IMR-90 (cell line): ENCODE data around the gene ALCAM. TPM values are rescaled to one million over a fixed set of nuclear protein-coding genes. Genes with fewer than 3 reads are reported as not detected.
A peak's percentile ranks its signal among the peaks of the same experiment; 100 is the strongest.

Source experiments
- ATAC-seq: fragments of 200-7000 bp; cut with Tn5 transposase; 2 replicates; pipeline ENCODE4 v1.9.1; 2020; ENCODE audit warnings: low read depth, mild to moderate bottlenecking, moderate library complexity
- BruUV-seq: library from RNA; stranded (reverse); fragments of 400-500 nt; replicated peaks from 2 replicates; lab custom pipeline; 2021; lab: Mats Ljungman, UMichigan
- CTCF ChIA-PET: fragments of 300-600 bp; formaldehyde crosslinking; extraction: SDS; loops from one replicate; lab custom pipeline; 2021; ENCODE audit warnings: antibody characterized with exemption; lab: Yijun Ruan, JAX
- POLR2A ChIA-PET: fragments of 300-600 bp; sonication (Branson Sonifier 250); formaldehyde crosslinking; loops from one replicate; lab custom pipeline; 2022; ENCODE audit warnings: antibody characterized with exemption; ENCODE audit not compliant: unreplicated experiment; lab: Charles Lee
- DNase-seq: peaks from one replicate; pipeline ENCODE4 v3.0.0; 2013
- H2AFZ ChIP-seq: replicated peaks from 2 replicates; pipeline ENCODE3; 2013; ENCODE audit warnings: low read length, mild to moderate bottlenecking; ENCODE audit not compliant: poor library complexity
- H2AK5ac ChIP-seq: 2 replicates; pipeline ENCODE4 v1.6.1; 2013; ENCODE audit warnings: low read depth, low read length, inconsistent platforms
- H2AK9ac ChIP-seq: replicated peaks from 2 replicates; pipeline ENCODE3; 2013; ENCODE audit warnings: mild to moderate bottlenecking, low read depth, low read length, moderate library complexity; ENCODE audit not compliant: poor library complexity
- H2BK120ac ChIP-seq: 2 replicates; pipeline ENCODE4 v1.6.1; 2013; ENCODE audit warnings: low read depth, low read length, inconsistent platforms
- H2BK15ac ChIP-seq: 3 replicates; pipeline ENCODE4 v1.6.1; 2013; ENCODE audit warnings: low read depth, low read length, inconsistent platforms
- H2BK20ac ChIP-seq: 2 replicates; pipeline ENCODE4 v1.6.1; 2013; ENCODE audit warnings: low read depth, mild to moderate bottlenecking, inconsistent platforms, low read length, moderate library complexity
- H2BK5ac ChIP-seq: 2 replicates; pipeline ENCODE4 v1.6.1; 2013; ENCODE audit warnings: mild to moderate bottlenecking, low read depth, low read length, inconsistent platforms; ENCODE audit not compliant: poor library complexity, severe bottlenecking
- H3K14ac ChIP-seq: replicated peaks from 2 replicates; pipeline ENCODE4 v1.6.1; 2013; ENCODE audit warnings: low read depth, low read length, inconsistent platforms
- H3K18ac ChIP-seq: 2 replicates; pipeline ENCODE4 v1.6.1; 2013; ENCODE audit warnings: low read depth, low read length, control low read depth
- H3K23ac ChIP-seq: 2 replicates; pipeline ENCODE4 v1.6.1; 2013; ENCODE audit warnings: low read depth, low read length, inconsistent platforms
- H3K27ac ChIP-seq: 2 replicates; pipeline ENCODE4 v1.5.1; 2013; ENCODE audit warnings: mild to moderate bottlenecking, control low read depth, low read length; ENCODE audit not compliant: insufficient read depth
- H3K27me3 ChIP-seq: 2 replicates; pipeline ENCODE4 v1.6.1; 2013; ENCODE audit warnings: low read length; ENCODE audit not compliant: control insufficient read depth, insufficient read depth
- H3K36me3 ChIP-seq: 2 replicates; pipeline ENCODE4 v1.6.1; 2013; ENCODE audit warnings: low read length, mixed read lengths; ENCODE audit not compliant: control insufficient read depth, insufficient read depth
- H3K4ac ChIP-seq: 2 replicates; pipeline ENCODE4 v1.6.1; 2013; ENCODE audit warnings: low read depth, low read length, inconsistent platforms
- H3K4me1 ChIP-seq: 2 replicates; pipeline ENCODE4 v1.6.1; 2013; ENCODE audit warnings: low read length, mixed read lengths; ENCODE audit not compliant: control insufficient read depth, insufficient read depth
- H3K4me2 ChIP-seq: 2 replicates; pipeline ENCODE4 v1.6.1; 2013; ENCODE audit warnings: low read depth, mild to moderate bottlenecking, control low read depth, low read length, moderate library complexity
- H3K4me3 ChIP-seq: 2 replicates; pipeline ENCODE4 v1.5.1; 2013; ENCODE audit warnings: low read depth, mild to moderate bottlenecking, control low read depth, low read length, moderate library complexity; ENCODE audit not compliant: insufficient read depth
- H3K56ac ChIP-seq: 2 replicates; pipeline ENCODE4 v1.6.1; 2013; ENCODE audit warnings: low read length, inconsistent platforms; ENCODE audit not compliant: insufficient read depth; ENCODE audit errors: extremely low read depth
- H3K79me1 ChIP-seq, 2 experiments: 2 replicates each; pipeline ENCODE4 v1.6.1; 2013; ENCODE audit warnings: low read length in 2 of 2, inconsistent platforms in 1 of 2, low read depth in 1 of 2
- H3K9ac ChIP-seq: 2 replicates; pipeline ENCODE4 v1.6.1; 2013; ENCODE audit warnings: low read depth, low read length, control low read depth
- H3K9me1 ChIP-seq: 2 replicates; pipeline ENCODE4 v1.6.1; 2013; ENCODE audit warnings: low read length, inconsistent platforms; ENCODE audit not compliant: insufficient read depth
- H3K9me3 ChIP-seq: 2 replicates; pipeline ENCODE4 v1.6.1; 2013; ENCODE audit warnings: low read length; ENCODE audit not compliant: control insufficient read depth, insufficient read depth
- H4K20me1 ChIP-seq: 2 replicates; pipeline ENCODE4 v1.6.1; 2013; ENCODE audit warnings: low read length, inconsistent platforms; ENCODE audit not compliant: insufficient read depth
- H4K5ac ChIP-seq: 2 replicates; pipeline ENCODE4 v1.6.1; 2013; ENCODE audit warnings: mild to moderate bottlenecking, low read depth, low read length, control low read depth
- H4K8ac ChIP-seq, 2 experiments: 2 replicates each; pipeline ENCODE4 v1.6.1; 2013; ENCODE audit warnings: low read depth in 2 of 2, low read length in 2 of 2, control low read depth in 1 of 2, inconsistent platforms in 1 of 2
- H4K91ac ChIP-seq: 2 replicates; pipeline ENCODE4 v1.6.1; 2013; ENCODE audit warnings: low read depth, low read length, inconsistent platforms; ENCODE audit not compliant: insufficient read depth
- BHLHE40 ChIP-seq: fragments of 150-350 bp; IDR thresholded peaks from 2 replicates; pipeline ENCODE4 v1.6.1; 2016; ENCODE audit warnings: mild to moderate bottlenecking, low read depth, low read length
- CEBPB ChIP-seq: IDR thresholded peaks from 2 replicates; pipeline ENCODE4 v1.6.1; 2012; ENCODE audit warnings: low read depth, low read length, improper control_type of control experiment
- CHD1 ChIP-seq: IDR thresholded peaks from 2 replicates; pipeline ENCODE4 v1.6.1; 2012; ENCODE audit warnings: low read depth, low read length, improper control_type of control experiment
- CTCF ChIP-seq: conservative IDR thresholded peaks from 2 replicates; pipeline ENCODE4 v1.5.1; 2012; ENCODE audit warnings: mild to moderate bottlenecking, low read depth, low read length, improper control_type of control experiment
- ELK1 ChIP-seq: fragments of 150-350 bp; IDR thresholded peaks from 2 replicates; pipeline ENCODE4 v1.6.1; 2016; ENCODE audit warnings: low read depth, mild to moderate bottlenecking, low read length, moderate library complexity, borderline replicate concordance
- FOS ChIP-seq: fragments of 150-350 bp; IDR thresholded peaks from 2 replicates; pipeline ENCODE4 v1.6.1; 2016; ENCODE audit warnings: low read depth, low read length
- MAFK ChIP-seq: IDR thresholded peaks from 2 replicates; pipeline ENCODE4 v1.6.1; 2012; ENCODE audit warnings: low read depth, low read length, improper control_type of control experiment
- MAZ ChIP-seq: IDR thresholded peaks from 2 replicates; pipeline ENCODE4 v1.6.1; 2012; ENCODE audit warnings: low read depth, mild to moderate bottlenecking, low read length, improper control_type of control experiment, moderate library complexity, borderline replicate concordance
- MXI1 ChIP-seq: IDR thresholded peaks from 2 replicates; pipeline ENCODE4 v1.6.1; 2012; ENCODE audit warnings: low read depth, mild to moderate bottlenecking, low read length, moderate library complexity, borderline replicate concordance
- NFE2L2 ChIP-seq: fragments of 150-350 bp; IDR thresholded peaks from 2 replicates; pipeline ENCODE4 v1.6.1; 2016; ENCODE audit warnings: low read depth, mild to moderate bottlenecking, low read length
- POLR2A ChIP-seq: IDR thresholded peaks from 2 replicates; pipeline ENCODE4 v1.6.1; 2012; ENCODE audit warnings: mild to moderate bottlenecking, low read depth, low read length
- RAD21 ChIP-seq: IDR thresholded peaks from 2 replicates; pipeline ENCODE4 v1.6.1; 2012; ENCODE audit warnings: low read length, improper control_type of control experiment
- RCOR1 ChIP-seq: IDR thresholded peaks from 2 replicates; pipeline ENCODE4 v1.6.1; 2012; ENCODE audit warnings: mild to moderate bottlenecking, low read length, improper control_type of control experiment; ENCODE audit not compliant: insufficient replicate concordance
- RFX5 ChIP-seq: IDR thresholded peaks from 2 replicates; pipeline ENCODE4 v1.8.0; 2012; ENCODE audit warnings: low read depth, mild to moderate bottlenecking, low read length, moderate library complexity
- SMC3 ChIP-seq: fragments of 150-350 bp; IDR thresholded peaks from 2 replicates; pipeline ENCODE4 v1.6.1; 2016; ENCODE audit warnings: low read depth, mild to moderate bottlenecking, antibody characterized with exemption, low read length, moderate library complexity
- USF2 ChIP-seq: fragments of 150-350 bp; IDR thresholded peaks from 2 replicates; pipeline ENCODE4 v1.6.1; 2017; ENCODE audit warnings: mild to moderate bottlenecking, antibody characterized with exemption, low read length, low read depth
- WGBS, 2 experiments: methylation state at CpG; one replicate each; pipeline versions ENCODE4 v1.1.5 to v1.1.7; 2013; ENCODE audit warnings: missing lambda C conversion rate in 2 of 2; ENCODE audit not compliant: insufficient read length in 1 of 2; ENCODE audit errors: extremely low coverage in 2 of 2; 5-methylcytosine and 5-hydroxymethylcytosine counted together
- dilution Hi-C: fragments of 300-500 bp; cut with HindIII; formaldehyde crosslinking; loops from one replicate; pipeline ENCODE4 v1.14.3; 2018; ENCODE audit warnings: low sequenced_read_pairs; ENCODE audit not compliant: unreplicated experiment
- in situ Hi-C: fragments of 300-500 bp; cut with MboI; formaldehyde crosslinking; loops from 3 replicates; pipeline ENCODE4 v1.14.3; 2019; ENCODE audit warnings: low sequenced_read_pairs, inconsistent platforms, mixed read lengths
- intact Hi-C: fragments of 100-400 bp; cut with micrococcal nuclease; formaldehyde crosslinking; loops from 2 replicates; pipeline ENCODE4 v1.10.0; 2022
- polyA plus RNA-seq, 3 experiments: library from polyadenylated mRNA; depleted of rRNA; stranded (reverse); fragments of >200 nt; gene quantifications; 2 replicates each; pipeline ENCODE4 v1.2.3, GENCODE V29; 2012; ENCODE audit warnings: low replicate concordance in 1 of 3
- total RNA-seq: library from RNA; depleted of rRNA; stranded (reverse); fragments of >200 nt; gene quantifications from 2 replicates; pipeline ENCODE4 v1.2.3, GENCODE V29; 2012

The ALCAM gene
- total and polyA plus RNA-seq, 2 of the 4 experiments (the other 2 are of a cell fraction), result 117 to 423 TPM

GRCh38 chr3:105422645-105423044, 55.9 kb downstream of the ALCAM start:
- peak overlapping the region in 1 of 2 experiments; percentile 20; a peak in 1 of 4 replicates for H4K8ac ChIP-seq
- H3K18ac ChIP-seq, result peak overlapping the region; percentile 68; the same call in 1 of the 2 replicates
- H3K4me2 ChIP-seq, result 0 out of 2 replicates have a peak overlapping the region, but pooled peaks have one; percentile 7
- H3K4me3 ChIP-seq, result no peak overlapping the region
- no peak for TF ChIP-seq SMC3
- TF ChIP-seq USF2, result no peak
- TF ChIP-seq RAD21, result no peak
- TF ChIP-seq MAZ, result no peak
- TF ChIP-seq ELK1, result no peak
- TF ChIP-seq CTCF, result no peak
- no peak for TF ChIP-seq POLR2A
- no peak for TF ChIP-seq RCOR1
- no peak for TF ChIP-seq FOS
- no peak for TF ChIP-seq BHLHE40
- TF ChIP-seq MXI1, result no peak
- no peak for TF ChIP-seq MAFK
- TF ChIP-seq NFE2L2, result no peak
- TF ChIP-seq RFX5, result no peak
- TF ChIP-seq CEBPB, result no peak
- no peak for TF ChIP-seq CHD1
- ChIA-PET POLR2A (no interaction called here), CTCF (no interaction called here)
- dilution Hi-C loops (no loop called here), in situ Hi-C loops (no loop called here), intact Hi-C loops (no loop called here)
- DNase-seq (no peak), ATAC-seq (no peak)
- no peak overlapping the region; the same call in 1 of the 2 replicates for H3K4ac ChIP-seq
- 0 out of 2 replicates have a peak overlapping the region, but pooled peaks have one; percentile 12 for H2BK120ac ChIP-seq
- no peaks in the 10 kb centered on the region for H3K9me3 ChIP-seq
- H4K20me1 ChIP-seq, result 0 out of 2 replicates have a peak, but pooled peaks cover 4% of the 10 kb centered on the region
- no peak overlapping the region for H2AFZ ChIP-seq
- peaks cover 26 to 51% of the 10 kb centered on the region in 2 experiments for H3K79me1 ChIP-seq
- no peaks in the 10 kb centered on the region for H3K27me3 ChIP-seq
- no peak overlapping the region; the same call in 1 of the 2 replicates for H3K27ac ChIP-seq
- WGBS, 2 experiments, result no CpG with 5 or more reads among the region's 2 CpGs
- no peak overlapping the region for H4K91ac ChIP-seq
- no peaks in the 10 kb centered on the region for H3K36me3 ChIP-seq
- no peak overlapping the region for H2AK5ac ChIP-seq
- H3K4me1 ChIP-seq, result peaks cover 5% of the 10 kb centered on the region; the same call in 1 of the 2 replicates
- no peak overlapping the region for H2AK9ac ChIP-seq
- H2BK5ac ChIP-seq, result peak overlapping the region; percentile 63
- BruUV-seq, result no TSS peak
- H3K14ac ChIP-seq, result no peak overlapping the region; the same call in 1 of the 2 replicates
- no peak overlapping the region for H2BK15ac ChIP-seq
- H3K9me1 ChIP-seq, result peaks cover 5% of the 10 kb centered on the region; the same call in 1 of the 2 replicates
- no peak overlapping the region for H3K9ac ChIP-seq
- no peak overlapping the region for H4K5ac ChIP-seq
- peak overlapping the region; percentile 45; the same call in 1 of the 2 replicates for H3K23ac ChIP-seq
- H3K56ac ChIP-seq, result no peak overlapping the region
- H2BK20ac ChIP-seq, result no peak overlapping the region
